ENCODE measurements around the gene SPRR2B. TPM values are rescaled to one million over a fixed set of nuclear protein-coding genes. Genes with fewer than 3 reads are reported as not detected.

The SPRR2B gene
- total and polyA plus RNA-seq, 2 of the 4 experiments (the other 2 are of a cell fraction) = not detected

- no peak for DNase-seq
- intact Hi-C loops (cut with micrococcal nuclease) = no loop called here
- no peak overlapping the region for H2AK5ac ChIP-seq (ENCODE audit: low read depth, low read length)
- no peak overlapping the region for H3K14ac ChIP-seq (replicated peaks; ENCODE audit: low read depth, low read length)
- no peak overlapping the region for H3K4me3 ChIP-seq (ENCODE audit: insufficient read depth, low read depth, low read length)
- H3K4me2 ChIP-seq (ENCODE audit: low read depth, low read length) = no peak overlapping the region
- H3K9me1 ChIP-seq (ENCODE audit: insufficient read depth, low read length) = no peaks in the 10 kb centered on the region
- no peak overlapping the region for H3K27ac ChIP-seq (ENCODE audit: insufficient read depth, low read length)
- no peaks in the 10 kb centered on the region for H3K9me3 ChIP-seq (ENCODE audit: control insufficient read depth, insufficient read depth, low read length)
- no peak overlapping the region for H2BK5ac ChIP-seq (ENCODE audit: low read depth, low read length, poor library complexity, severe bottlenecking)
- TF ChIP-seq NFE2L2 (IDR thresholded peaks at IDR 0.05; ENCODE audit: low read depth, low read length) (no peak), SMC3 (IDR thresholded peaks at IDR 0.05; ENCODE audit: low read depth, low read length) (no peak), MAFK (IDR thresholded peaks at IDR 0.05; ENCODE audit: low read depth, low read length) (no peak)
- no peak overlapping the region for H2BK120ac ChIP-seq (ENCODE audit: low read depth, low read length)
- no peak overlapping the region for H3K23ac ChIP-seq (ENCODE audit: low read depth, low read length)
- H4K20me1 ChIP-seq (ENCODE audit: insufficient read depth, low read length) = no peaks in the 10 kb centered on the region
- in situ Hi-C loops (cut with MboI; ENCODE audit: low sequenced_read_pairs) = no loop called here
- WGBS, 2 experiments (ENCODE audit: extremely low coverage in 2 of 2, insufficient read length in 1 of 2) = 60% methylated on average over 1 of the region's 9 CpGs; no CpG with 5 or more reads in 1 of the 2 experiments
- CTCF ChIA-PET = no interaction called here
- dilution Hi-C loops (cut with HindIII; ENCODE audit: low sequenced_read_pairs, unreplicated experiment) = no loop called here
- no peak overlapping the region for H3K56ac ChIP-seq (ENCODE audit: extremely low read depth, insufficient read depth, low read length)
- H3K27me3 ChIP-seq (ENCODE audit: control insufficient read depth, insufficient read depth, low read length) = no peaks in the 10 kb centered on the region
- H3K9ac ChIP-seq (ENCODE audit: low read depth, low read length) = no peak overlapping the region
- no peaks in the 10 kb centered on the region for H3K4me1 ChIP-seq (ENCODE audit: control insufficient read depth, insufficient read depth, low read length)
- no peak for ATAC-seq (ENCODE audit: low read depth)
- no TSS peak for BruUV-seq (replicated peaks)
- H3K79me1 ChIP-seq (ENCODE audit: low read depth in 1 of 2, low read length in 2 of 2) = no peaks in the 10 kb centered on the region
- H3K4ac ChIP-seq (ENCODE audit: low read depth, low read length) = no peak overlapping the region
- H4K91ac ChIP-seq (ENCODE audit: insufficient read depth, low read depth, low read length) = no peak overlapping the region
- no peak overlapping the region for H2BK20ac ChIP-seq (ENCODE audit: low read depth, low read length)
- no peak overlapping the region for H3K18ac ChIP-seq (ENCODE audit: low read depth, low read length)
- H2AK9ac ChIP-seq (replicated peaks; ENCODE audit: low read depth, low read length, poor library complexity) = no peak overlapping the region
- no peak overlapping the region for H2AFZ ChIP-seq (replicated peaks; ENCODE audit: low read length, poor library complexity)
- POLR2A ChIA-PET (ENCODE audit: unreplicated experiment) = no interaction called here
- no peak overlapping the region for H4K8ac ChIP-seq (ENCODE audit: low read depth in 2 of 2, low read length in 2 of 2)
- no peak overlapping the region for H4K5ac ChIP-seq (ENCODE audit: low read depth, low read length)
- no peak overlapping the region for H2BK15ac ChIP-seq (ENCODE audit: low read depth, low read length)
- no peaks in the 10 kb centered on the region for H3K36me3 ChIP-seq (ENCODE audit: control insufficient read depth, insufficient read depth, low read length)
Observed at GRCh38 chr1:153099461-153100045, 28.1 kb upstream of the SPRR2B start.

Measured in IMR-90 (cell line).